Measurements from ENCODE around the gene SMR3A.

The SMR3A gene

DNA sequence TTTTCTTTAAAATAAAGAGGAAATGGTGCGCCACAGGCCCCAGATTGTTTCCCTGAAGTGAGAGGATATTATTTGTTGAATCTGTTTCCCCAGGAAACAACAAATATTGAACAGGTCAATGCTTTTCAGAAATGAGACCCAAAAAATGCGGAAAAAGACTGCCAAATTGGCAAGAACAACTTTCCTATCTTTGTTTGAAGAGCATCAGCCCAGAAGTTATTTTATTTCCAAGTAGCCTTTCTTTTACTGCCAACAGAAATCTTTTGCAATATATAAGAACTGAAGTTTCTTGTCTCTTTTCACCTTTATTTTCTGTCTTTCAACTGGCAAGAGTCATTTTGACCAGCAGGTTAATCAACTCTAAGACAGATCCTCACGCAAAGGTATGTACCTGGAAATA, at the start of gene SMR3A:
TSS of gene SMR3A (plus strand) at position 301 of the 400 bp plus-strand sequence. CDS start 1,356 bp downstream, outside the sequence.
- Histone ChIP-seq H3K9me3 (no peaks in the 10 kb centered on the region), H3K4me1 (no peaks in the 10 kb centered on the region), H3K36me3 (replicated peaks) (no peaks in the 10 kb centered on the region), H3K4me3 (no peak within 1 kb of the TSS), H3K27me3 (ENCODE audit: low read depth) (no peaks in the 10 kb centered on the region)
- DNase-seq (ENCODE audit: low spot score in 2 of 2): no peak
- in situ Hi-C loops (cut with MboI; ENCODE audit: low sequenced_read_pairs): no loop called here

DNA sequence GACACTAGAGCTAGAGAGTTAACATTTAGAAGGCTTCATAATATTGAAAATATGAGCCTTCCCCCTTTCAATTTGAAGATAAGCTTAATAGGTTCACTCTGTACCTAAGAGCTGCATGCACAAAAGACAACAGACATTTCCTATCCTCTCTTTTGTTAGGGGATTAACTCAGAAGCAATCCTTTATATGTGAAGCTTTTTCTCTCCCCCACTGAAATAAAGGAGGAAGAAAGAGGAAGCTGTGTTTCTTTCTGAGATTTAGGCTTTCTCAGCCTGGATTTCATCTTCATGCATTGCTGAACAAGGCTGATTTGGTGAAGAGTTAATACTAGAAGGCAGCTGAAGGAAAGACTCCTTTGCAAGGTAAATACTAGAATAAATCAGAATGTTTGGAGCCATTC, 46.8 kb upstream of the SMR3A start:
- Histone ChIP-seq H3K9me3 (no peaks in the 10 kb centered on the region), H3K27me3 (ENCODE audit: low read depth) (no peaks in the 10 kb centered on the region)
- in situ Hi-C loops (cut with MboI; ENCODE audit: low sequenced_read_pairs): no loop called here

GRCh38 chr4:70315928-70316327, 44.6 kb upstream of the SMR3A start:
- H3K36me3 ChIP-seq (replicated peaks): no peaks in the 10 kb centered on the region
- H3K9me3 ChIP-seq: no peaks in the 10 kb centered on the region
- in situ Hi-C loops (cut with MboI; ENCODE audit: low sequenced_read_pairs): no loop called here
- peaks cover 9% of the 10 kb centered on the region; the same call in 1 of the 2 replicates for H3K4me1 ChIP-seq
- no peak overlapping the region for H3K4me3 ChIP-seq
- H3K27me3 ChIP-seq (ENCODE audit: low read depth): no peaks in the 10 kb centered on the region
- no peak for DNase-seq (ENCODE audit: low spot score in 2 of 2)

More for the DNA sequence above, 46.8 kb upstream of the SMR3A start:
- Histone ChIP-seq H3K4me1 (peaks cover 9% of the 10 kb centered on the region; the same call in 1 of the 2 replicates), H3K4me3 (no peak overlapping the region), H3K36me3 (replicated peaks) (no peaks in the 10 kb centered on the region)
- peak in 1 of 2 experiments; percentile 71 for DNase-seq (ENCODE audit: low spot score in 2 of 2)

- Histone ChIP-seq H3K4me1 (no peaks in the 10 kb centered on the region), H3K4me3 (no peak overlapping the region), H3K36me3 (replicated peaks) (no peaks in the 10 kb centered on the region), H3K27me3 (ENCODE audit: low read depth) (no peaks in the 10 kb centered on the region), H3K9me3 (no peaks in the 10 kb centered on the region)
- DNase-seq (ENCODE audit: low spot score in 2 of 2): no peak
- in situ Hi-C loops (cut with MboI; ENCODE audit: low sequenced_read_pairs): no loop called here
Measured at GRCh38 chr4:70326052-70326451, 34.5 kb upstream of the SMR3A start.

DNA sequence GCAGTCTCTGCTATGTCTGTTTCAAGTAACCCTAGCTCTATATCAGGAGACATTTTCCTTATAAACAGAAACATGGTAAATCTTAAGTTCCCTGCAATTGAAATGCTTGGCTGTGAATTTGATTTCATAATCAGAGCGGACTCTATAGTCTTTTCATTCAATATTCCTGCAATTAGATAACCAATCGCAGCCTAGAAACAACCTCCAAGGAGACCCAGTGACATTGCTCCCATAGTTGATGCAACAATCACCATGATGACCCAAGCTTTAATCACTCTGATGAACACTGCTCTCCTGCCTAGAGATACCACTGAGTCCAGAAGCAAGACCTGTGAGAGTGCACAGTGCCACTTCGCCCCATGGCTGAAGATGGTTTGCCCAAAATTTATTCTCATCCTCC, 25.9 kb upstream of the SMR3A start, which contains the start of gene CABS1:
TSS of gene CABS1 (plus strand) at position 301 of the 400 bp plus-strand sequence. CDS start at position 360, 59 bp downstream.
- Histone ChIP-seq H3K9me3 (no peaks in the 10 kb centered on the region), H3K4me3 (no peak within 1 kb of the TSS), H3K36me3 (replicated peaks) (no peaks in the 10 kb centered on the region), H3K27me3 (ENCODE audit: low read depth) (no peaks in the 10 kb centered on the region), H3K4me1 (no peaks in the 10 kb centered on the region)
- in situ Hi-C loops (cut with MboI; ENCODE audit: low sequenced_read_pairs): no loop called here
- no peak for DNase-seq (ENCODE audit: low spot score in 2 of 2)

- Histone ChIP-seq H3K9me3 (no peaks in the 10 kb centered on the region), H3K4me3 (no peak overlapping the region), H3K4me1 (no peaks in the 10 kb centered on the region), H3K36me3 (replicated peaks) (no peaks in the 10 kb centered on the region), H3K27me3 (ENCODE audit: low read depth) (no peaks in the 10 kb centered on the region)
- in situ Hi-C loops (cut with MboI; ENCODE audit: low sequenced_read_pairs): no loop called here
- DNase-seq (ENCODE audit: low spot score in 2 of 2): no peak
Measured at GRCh38 chr4:70336043-70336442, 24.5 kb upstream of the SMR3A start.

DNA sequence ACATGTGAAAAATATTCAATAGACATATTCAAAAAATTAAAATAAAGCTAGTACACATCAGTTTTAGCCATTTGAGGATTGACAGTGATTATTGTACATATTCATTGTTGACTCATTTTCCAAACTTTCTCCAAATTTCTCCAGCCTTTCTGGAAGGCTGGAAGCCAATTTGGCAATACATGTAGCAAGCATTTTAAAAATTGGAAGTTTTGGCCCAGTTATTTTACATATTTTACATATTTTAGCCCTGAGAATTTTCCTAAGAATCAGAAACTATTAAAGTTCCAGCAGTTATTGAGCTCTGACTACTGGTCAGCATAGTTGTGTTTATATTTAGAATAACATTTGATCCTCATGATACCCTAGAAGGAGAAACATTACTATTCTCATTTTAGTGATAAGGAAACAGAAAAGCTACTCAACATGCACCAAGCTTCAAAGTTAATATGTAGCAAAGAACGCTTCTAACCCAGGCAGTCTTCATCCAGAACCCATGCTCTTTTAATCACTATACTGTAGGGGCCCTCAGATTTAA, 22.6 kb upstream of the SMR3A start:
- no peaks in the 10 kb centered on the region for H3K36me3 ChIP-seq (replicated peaks)
- in situ Hi-C loops (cut with MboI; ENCODE audit: low sequenced_read_pairs): no loop called here
- no peaks in the 10 kb centered on the region for H3K4me1 ChIP-seq
- DNase-seq (ENCODE audit: low spot score in 2 of 2): no peak
- H3K4me3 ChIP-seq: no peak overlapping the region
- no peaks in the 10 kb centered on the region for H3K9me3 ChIP-seq
- H3K27me3 ChIP-seq (ENCODE audit: low read depth): no peaks in the 10 kb centered on the region

- no peaks in the 10 kb centered on the region for H3K9me3 ChIP-seq
- no peak for DNase-seq (ENCODE audit: low spot score in 2 of 2)
- no peaks in the 10 kb centered on the region for H3K36me3 ChIP-seq (replicated peaks)
- no peak overlapping the region for H3K4me3 ChIP-seq
- no peaks in the 10 kb centered on the region for H3K4me1 ChIP-seq
- no peaks in the 10 kb centered on the region for H3K27me3 ChIP-seq (ENCODE audit: low read depth)
- in situ Hi-C loops (cut with MboI; ENCODE audit: low sequenced_read_pairs): no loop called here
Measured at GRCh38 chr4:70356185-70356584, 4.4 kb upstream of the SMR3A start.

DNA sequence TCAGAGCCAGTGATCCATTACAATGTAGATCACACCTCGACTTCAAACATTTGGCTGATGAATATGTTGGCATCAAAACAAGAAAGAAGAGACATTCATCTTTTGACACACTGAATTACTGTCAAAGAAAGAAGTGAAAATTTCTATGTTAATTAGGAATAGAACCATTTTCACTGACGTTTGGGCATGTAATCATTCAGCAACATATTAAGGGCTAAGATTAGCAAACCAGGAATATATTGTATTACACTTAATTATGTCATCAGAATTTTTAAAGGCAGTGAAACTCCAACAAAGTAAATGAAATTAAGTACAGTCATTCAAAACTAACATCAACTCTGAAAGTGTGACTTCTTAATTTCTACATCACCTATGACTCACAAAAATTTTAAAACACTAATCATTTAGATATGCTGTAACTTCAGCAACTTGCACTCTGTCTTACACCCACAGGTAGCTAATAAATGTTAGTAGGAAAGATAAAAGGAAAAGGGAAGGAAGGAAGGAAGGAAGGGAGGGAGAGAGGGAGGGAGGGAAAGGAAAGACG, 1.4 kb upstream of the SMR3A start:
- H3K36me3 ChIP-seq (replicated peaks): no peaks in the 10 kb centered on the region
- no peak overlapping the region for H3K4me3 ChIP-seq
- DNase-seq (ENCODE audit: low spot score in 2 of 2): no peak
- no peaks in the 10 kb centered on the region for H3K27me3 ChIP-seq (ENCODE audit: low read depth)
- no peaks in the 10 kb centered on the region for H3K4me1 ChIP-seq
- no peaks in the 10 kb centered on the region for H3K9me3 ChIP-seq
- in situ Hi-C loops (cut with MboI; ENCODE audit: low sequenced_read_pairs): no loop called here

DNA sequence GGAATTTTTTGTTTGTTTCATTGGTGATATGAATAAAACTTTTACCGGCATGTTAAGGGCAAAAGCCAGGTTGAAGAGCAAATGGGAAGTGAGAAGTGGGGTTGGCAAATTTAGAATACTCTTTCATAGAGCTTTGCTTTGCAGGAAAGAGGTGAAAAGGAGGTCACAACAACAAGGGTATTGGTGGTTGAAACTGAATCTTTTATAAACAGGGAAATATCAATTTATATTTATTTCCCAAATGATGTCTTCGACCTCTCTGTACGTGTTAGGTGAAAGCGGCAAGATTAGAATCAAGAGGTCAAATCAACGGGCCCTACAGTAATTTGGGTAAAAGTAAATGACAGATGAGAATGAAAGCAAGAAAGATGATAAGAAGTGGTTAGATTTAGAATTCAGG, 3.4 kb downstream of the SMR3A start:
- Histone ChIP-seq H3K9me3 (no peaks in the 10 kb centered on the region), H3K36me3 (replicated peaks) (no peaks in the 10 kb centered on the region), H3K27me3 (ENCODE audit: low read depth) (no peaks in the 10 kb centered on the region), H3K4me1 (no peaks in the 10 kb centered on the region), H3K4me3 (no peak overlapping the region)
- in situ Hi-C loops (cut with MboI; ENCODE audit: low sequenced_read_pairs): no loop called here
- DNase-seq (ENCODE audit: low spot score in 2 of 2): no peak

DNA sequence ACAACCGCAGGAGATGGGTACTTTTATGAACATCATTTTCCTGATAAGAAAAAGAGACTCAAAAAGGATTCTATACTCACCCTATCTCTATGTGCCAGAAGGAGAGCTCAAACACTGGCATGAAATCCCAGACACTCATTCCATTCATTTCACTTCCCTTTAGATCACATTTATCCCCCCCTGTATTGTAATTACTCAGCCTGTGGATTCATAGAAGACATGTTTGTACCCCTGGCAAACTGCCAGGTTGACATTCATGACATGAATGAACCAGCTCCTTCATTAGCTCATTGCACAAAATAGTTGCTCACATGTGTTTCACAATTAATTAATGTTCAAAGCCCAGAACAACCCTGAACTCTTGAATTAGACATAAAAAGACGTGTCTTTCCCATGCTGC, 4.9 kb downstream of the SMR3A start:
- in situ Hi-C loops (cut with MboI; ENCODE audit: low sequenced_read_pairs): no loop called here
- Histone ChIP-seq H3K9me3 (no peaks in the 10 kb centered on the region), H3K4me1 (no peaks in the 10 kb centered on the region), H3K36me3 (replicated peaks) (no peaks in the 10 kb centered on the region), H3K27me3 (ENCODE audit: low read depth) (no peaks in the 10 kb centered on the region), H3K4me3 (no peak overlapping the region)
- DNase-seq (ENCODE audit: low spot score in 2 of 2): no peak

DNA sequence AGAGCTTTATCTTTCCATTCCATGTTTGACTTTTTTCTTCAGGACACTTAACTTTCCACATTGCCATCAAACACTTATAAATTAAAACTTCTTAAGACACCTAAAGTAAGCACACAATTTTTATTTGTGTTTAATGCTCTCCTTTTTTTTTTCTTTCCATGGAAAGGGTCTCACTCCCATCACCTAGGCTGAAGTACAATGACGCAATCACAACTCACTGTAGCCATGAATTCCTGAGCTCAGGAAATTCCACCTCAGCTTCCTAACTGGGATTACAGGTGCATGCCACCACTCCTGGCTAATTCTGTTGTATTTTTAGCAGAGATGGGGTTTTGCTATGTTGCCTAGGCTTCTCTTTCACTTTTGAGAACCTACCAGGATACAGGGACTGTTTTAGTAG, 7.3 kb downstream of the SMR3A start:
- H3K36me3 ChIP-seq (replicated peaks): no peaks in the 10 kb centered on the region
- in situ Hi-C loops (cut with MboI; ENCODE audit: low sequenced_read_pairs): no loop called here
- H3K4me3 ChIP-seq: no peak overlapping the region
- DNase-seq (ENCODE audit: low spot score in 2 of 2): no peak
- no peaks in the 10 kb centered on the region for H3K27me3 ChIP-seq (ENCODE audit: low read depth)
- no peaks in the 10 kb centered on the region for H3K4me1 ChIP-seq
- no peaks in the 10 kb centered on the region for H3K9me3 ChIP-seq

GRCh38 chr4:70371987-70372386, 11.4 kb downstream of the SMR3A start:
- Histone ChIP-seq H3K27me3 (ENCODE audit: low read depth) (no peaks in the 10 kb centered on the region), H3K36me3 (replicated peaks) (no peaks in the 10 kb centered on the region), H3K4me3 (no peak overlapping the region), H3K9me3 (no peaks in the 10 kb centered on the region), H3K4me1 (no peaks in the 10 kb centered on the region)
- DNase-seq (ENCODE audit: low spot score in 2 of 2): no peak
- in situ Hi-C loops (cut with MboI; ENCODE audit: low sequenced_read_pairs): no loop called here

DNA sequence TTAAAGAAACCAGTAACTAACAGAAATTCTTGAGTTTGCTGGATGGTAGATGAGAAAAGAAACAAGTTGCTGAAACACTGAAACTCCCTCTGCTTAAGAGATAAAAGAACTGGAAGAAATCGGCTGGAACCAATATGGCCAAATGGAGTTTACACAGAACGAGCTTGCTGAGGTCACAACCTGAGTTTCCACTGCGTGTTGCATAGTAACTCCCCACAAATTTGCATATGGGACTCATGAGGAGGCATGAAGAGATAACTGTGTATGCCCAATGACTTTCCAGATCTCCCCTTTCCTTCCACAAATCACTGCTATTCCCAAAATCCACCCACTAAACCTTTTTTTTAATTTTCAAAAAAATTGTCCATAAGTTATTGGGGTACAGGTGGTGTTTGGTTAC, 12.2 kb downstream of the SMR3A start:
- Histone ChIP-seq H3K4me1 (no peaks in the 10 kb centered on the region), H3K27me3 (ENCODE audit: low read depth) (no peaks in the 10 kb centered on the region), H3K36me3 (replicated peaks) (no peaks in the 10 kb centered on the region), H3K4me3 (no peak overlapping the region), H3K9me3 (no peaks in the 10 kb centered on the region)
- in situ Hi-C loops (cut with MboI; ENCODE audit: low sequenced_read_pairs): no loop called here
- DNase-seq (ENCODE audit: low spot score in 2 of 2): no peak

DNA sequence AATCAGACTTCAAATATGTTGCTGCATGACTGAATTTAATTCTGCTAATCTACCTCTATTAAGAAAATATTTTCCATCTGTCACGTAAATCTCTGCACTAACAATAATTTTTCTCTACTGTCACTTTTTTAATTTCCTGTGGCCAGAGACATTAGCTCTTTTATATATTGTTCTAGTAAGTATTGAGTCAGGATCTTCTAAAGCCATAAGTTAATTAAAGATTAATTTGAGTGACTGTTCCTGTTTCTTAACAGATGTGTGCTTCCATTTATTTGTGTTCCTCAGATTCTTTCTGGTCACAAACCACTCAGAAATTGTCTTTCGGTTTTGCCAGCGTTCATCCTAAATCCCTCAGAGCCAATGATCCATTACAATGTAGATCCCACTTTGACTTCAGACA, 20.0 kb downstream of the SMR3A start:
- Histone ChIP-seq H3K27me3 (ENCODE audit: low read depth) (no peaks in the 10 kb centered on the region), H3K36me3 (replicated peaks) (no peaks in the 10 kb centered on the region), H3K9me3 (no peaks in the 10 kb centered on the region), H3K4me1 (no peaks in the 10 kb centered on the region), H3K4me3 (no peak overlapping the region)
- DNase-seq (ENCODE audit: low spot score in 2 of 2): no peak
- in situ Hi-C loops (cut with MboI; ENCODE audit: low sequenced_read_pairs): no loop called here
